ENCODE measurements around the gene CFAP61.

Gene CFAP61

GRCh38 chr20:20261159-20261558 lies 208.8 kb downstream of the CFAP61 start:
- H4K8ac ChIP-seq (ENCODE audit: low read length): no peak overlapping the region

GRCh38 chr20:20265210-20265609 lies 212.9 kb downstream of the CFAP61 start:
- no peak overlapping the region for H3K18ac ChIP-seq (ENCODE audit: low read depth in 1 of 2, low read length in 2 of 2)
- H3K9me3 ChIP-seq (ENCODE audit: control insufficient read depth, low read length): no peaks in the 10 kb centered on the region
- no peak overlapping the region for H2BK15ac ChIP-seq (ENCODE audit: low read depth, poor library complexity, severe bottlenecking)
- H3K36me3 ChIP-seq (ENCODE audit: control insufficient read depth in 1 of 2, insufficient read depth in 2 of 2, low read depth in 1 of 2, low read length in 2 of 2): no peaks in the 10 kb centered on the region
- H2BK120ac ChIP-seq (ENCODE audit: low read depth, low read length): no peak overlapping the region
- WGBS: 74% methylated on average over 2 of the region's 2 CpGs
- no peak overlapping the region for H4K91ac ChIP-seq (ENCODE audit: low read length)
- H4K8ac ChIP-seq (ENCODE audit: low read length): no peak overlapping the region
- no peak overlapping the region for H3K4me2 ChIP-seq (ENCODE audit: low read length, poor library complexity, severe bottlenecking)
- DNase-seq: no peak
- no peak overlapping the region for H3K23ac ChIP-seq (ENCODE audit: low read length in 2 of 2)
- H3K27ac ChIP-seq (ENCODE audit: low read length, poor library complexity, severe bottlenecking): no peak overlapping the region
- H2AFZ ChIP-seq (ENCODE audit: low read depth, low read length): no peak overlapping the region
- no peak overlapping the region for H3K9ac ChIP-seq (ENCODE audit: low read length)
- H2BK5ac ChIP-seq (ENCODE audit: low read depth, low read length, poor library complexity, severe bottlenecking): no peak overlapping the region
- no peak overlapping the region for H2BK12ac ChIP-seq (ENCODE audit: low read length in 2 of 2)
- no peaks in the 10 kb centered on the region for H3K4me1 ChIP-seq (ENCODE audit: control insufficient read depth, insufficient read depth, low read depth, low read length)
- H3K27me3 ChIP-seq (ENCODE audit: control insufficient read depth in 1 of 2, insufficient read depth in 1 of 2, low read length in 2 of 2): no peaks in the 10 kb centered on the region
- no peak overlapping the region for H3K14ac ChIP-seq (ENCODE audit: low read length in 2 of 2)
- no peak overlapping the region for H3K4ac ChIP-seq (ENCODE audit: low read depth in 1 of 2, low read length in 2 of 2)
- H3K79me1 ChIP-seq (replicated peaks; ENCODE audit: low read length, poor library complexity, severe bottlenecking): no peaks in the 10 kb centered on the region
- H3K4me3 ChIP-seq (ENCODE audit: insufficient read depth in 1 of 2, low read depth in 1 of 2, low read length in 2 of 2): no peak overlapping the region
- no peak overlapping the region for H2AK5ac ChIP-seq (ENCODE audit: low read length, severe bottlenecking)

More at GRCh38 chr20:20261159-20261558, 208.8 kb downstream of the CFAP61 start:
- H2BK5ac ChIP-seq (ENCODE audit: low read depth, low read length, poor library complexity, severe bottlenecking): no peak overlapping the region
- H2BK12ac ChIP-seq (ENCODE audit: low read length in 2 of 2): no peak overlapping the region
- H3K4me2 ChIP-seq (ENCODE audit: low read length, poor library complexity, severe bottlenecking): no peak overlapping the region
- no peaks in the 10 kb centered on the region for H3K27me3 ChIP-seq (ENCODE audit: control insufficient read depth in 1 of 2, insufficient read depth in 1 of 2, low read length in 2 of 2)
- no peak overlapping the region for H3K23ac ChIP-seq (ENCODE audit: low read length in 2 of 2)
- H3K9me3 ChIP-seq (ENCODE audit: control insufficient read depth, low read length): no peaks in the 10 kb centered on the region
- H3K14ac ChIP-seq (ENCODE audit: low read length in 2 of 2): no peak overlapping the region
- 100% methylated on average over 1 of the region's 1 CpG for WGBS
- H2AFZ ChIP-seq (ENCODE audit: low read depth, low read length): no peak overlapping the region
- H4K91ac ChIP-seq (ENCODE audit: low read length): no peak overlapping the region
- H3K9ac ChIP-seq (ENCODE audit: low read length): no peak overlapping the region
- H3K36me3 ChIP-seq (ENCODE audit: control insufficient read depth in 1 of 2, insufficient read depth in 2 of 2, low read depth in 1 of 2, low read length in 2 of 2): no peaks in the 10 kb centered on the region
- H3K4ac ChIP-seq (ENCODE audit: low read depth in 1 of 2, low read length in 2 of 2): no peak overlapping the region
- no peaks in the 10 kb centered on the region for H3K4me1 ChIP-seq (ENCODE audit: control insufficient read depth, insufficient read depth, low read depth, low read length)
- H3K4me3 ChIP-seq (ENCODE audit: insufficient read depth in 1 of 2, low read depth in 1 of 2, low read length in 2 of 2): no peak overlapping the region
- no peak overlapping the region for H3K18ac ChIP-seq (ENCODE audit: low read depth in 1 of 2, low read length in 2 of 2)
- no peak for DNase-seq
- no peak overlapping the region for H2AK5ac ChIP-seq (ENCODE audit: low read length, severe bottlenecking)
- H3K27ac ChIP-seq (ENCODE audit: low read length, poor library complexity, severe bottlenecking): no peak overlapping the region
- H3K79me1 ChIP-seq (replicated peaks; ENCODE audit: low read length, poor library complexity, severe bottlenecking): no peaks in the 10 kb centered on the region
- H2BK15ac ChIP-seq (ENCODE audit: low read depth, poor library complexity, severe bottlenecking): no peak overlapping the region
- no peak overlapping the region for H2BK120ac ChIP-seq (ENCODE audit: low read depth, low read length)

GRCh38 chr20:20266552-20266951 lies 214.2 kb downstream of the CFAP61 start:
- Histone ChIP-seq H2AK5ac (ENCODE audit: low read length, severe bottlenecking) (no peak overlapping the region), H2BK12ac (ENCODE audit: low read length in 2 of 2) (no peak overlapping the region), H2AFZ (ENCODE audit: low read depth, low read length) (no peak overlapping the region), H3K14ac (ENCODE audit: low read length in 2 of 2) (no peak overlapping the region), H3K4ac (ENCODE audit: low read depth in 1 of 2, low read length in 2 of 2) (no peak overlapping the region), H3K27me3 (ENCODE audit: control insufficient read depth in 1 of 2, insufficient read depth in 1 of 2, low read length in 2 of 2) (no peaks in the 10 kb centered on the region), H3K9ac (ENCODE audit: low read length) (no peak overlapping the region), H4K8ac (ENCODE audit: low read length) (no peak overlapping the region), H2BK5ac (ENCODE audit: low read depth, low read length, poor library complexity, severe bottlenecking) (no peak overlapping the region), H3K79me1 (replicated peaks; ENCODE audit: low read length, poor library complexity, severe bottlenecking) (no peaks in the 10 kb centered on the region), H3K9me3 (ENCODE audit: control insufficient read depth, low read length) (no peaks in the 10 kb centered on the region), H3K4me3 (ENCODE audit: insufficient read depth in 1 of 2, low read depth in 1 of 2, low read length in 2 of 2) (no peak overlapping the region), H2BK120ac (ENCODE audit: low read depth, low read length) (no peak overlapping the region), H3K23ac (ENCODE audit: low read length in 2 of 2) (no peak overlapping the region), H3K4me1 (ENCODE audit: control insufficient read depth, insufficient read depth, low read depth, low read length) (no peaks in the 10 kb centered on the region), H4K91ac (ENCODE audit: low read length) (no peak overlapping the region), H3K4me2 (ENCODE audit: low read length, poor library complexity, severe bottlenecking) (no peak overlapping the region), H2BK15ac (ENCODE audit: low read depth, poor library complexity, severe bottlenecking) (no peak overlapping the region), H3K27ac (ENCODE audit: low read length, poor library complexity, severe bottlenecking) (no peak overlapping the region), H3K36me3 (ENCODE audit: control insufficient read depth in 1 of 2, insufficient read depth in 2 of 2, low read depth in 1 of 2, low read length in 2 of 2) (no peaks in the 10 kb centered on the region), H3K18ac (ENCODE audit: low read depth in 1 of 2, low read length in 2 of 2) (no peak overlapping the region)
- DNase-seq: no peak
- WGBS: 63% methylated on average over 3 of the region's 4 CpGs

GRCh38 chr20:20267685-20268370 lies 215.5 kb downstream of the CFAP61 start:
- Histone ChIP-seq H3K9ac (ENCODE audit: low read length) (no peak overlapping the region), H3K4ac (ENCODE audit: low read depth in 1 of 2, low read length in 2 of 2) (no peak overlapping the region), H2BK15ac (ENCODE audit: low read depth, poor library complexity, severe bottlenecking) (no peak overlapping the region), H3K27me3 (ENCODE audit: control insufficient read depth in 1 of 2, insufficient read depth in 1 of 2, low read length in 2 of 2) (no peaks in the 10 kb centered on the region), H2BK120ac (ENCODE audit: low read depth, low read length) (no peak overlapping the region), H3K27ac (ENCODE audit: low read length, poor library complexity, severe bottlenecking) (no peak overlapping the region), H3K36me3 (ENCODE audit: control insufficient read depth in 1 of 2, insufficient read depth in 2 of 2, low read depth in 1 of 2, low read length in 2 of 2) (no peaks in the 10 kb centered on the region), H3K14ac (ENCODE audit: low read length in 2 of 2) (no peak overlapping the region), H2AK5ac (ENCODE audit: low read length, severe bottlenecking) (no peak overlapping the region), H3K23ac (ENCODE audit: low read length in 2 of 2) (no peak overlapping the region), H3K4me1 (ENCODE audit: control insufficient read depth, insufficient read depth, low read depth, low read length) (no peaks in the 10 kb centered on the region), H4K91ac (ENCODE audit: low read length) (no peak overlapping the region), H2AFZ (ENCODE audit: low read depth, low read length) (no peak overlapping the region), H3K18ac (ENCODE audit: low read depth in 1 of 2, low read length in 2 of 2) (no peak overlapping the region), H3K4me3 (ENCODE audit: insufficient read depth in 1 of 2, low read depth in 1 of 2, low read length in 2 of 2) (no peak overlapping the region), H2BK12ac (ENCODE audit: low read length in 2 of 2) (no peak overlapping the region), H3K9me3 (ENCODE audit: control insufficient read depth, low read length) (no peaks in the 10 kb centered on the region), H3K79me1 (replicated peaks; ENCODE audit: low read length, poor library complexity, severe bottlenecking) (no peaks in the 10 kb centered on the region), H3K4me2 (ENCODE audit: low read length, poor library complexity, severe bottlenecking) (no peak overlapping the region), H2BK5ac (ENCODE audit: low read depth, low read length, poor library complexity, severe bottlenecking) (no peak overlapping the region), H4K8ac (ENCODE audit: low read length) (no peak overlapping the region)
- 80% methylated on average over 12 of the region's 13 CpGs for WGBS
- no peak for DNase-seq
